Neutrophil (primary cell): ENCODE data around the gene PROSER3.

Experiments
- H3K27ac ChIP-seq: fragments of 200-600 bp; sonication (generic); 2 replicates; pipeline ENCODE4 v1.5.1; 2016; ENCODE audit warnings: mild to moderate bottlenecking, moderate library complexity
- H3K27me3 ChIP-seq: fragments of 200-600 bp; sonication (generic); 2 replicates; pipeline ENCODE4 v1.6.0; 2016; ENCODE audit warnings: mild to moderate bottlenecking
- H3K36me3 ChIP-seq: fragments of 200-600 bp; sonication (generic); 2 replicates; pipeline ENCODE4 v1.5.1; 2017
- H3K4me1 ChIP-seq, 2 experiments: fragments of 200-600 bp in 1 of 2; sonication (generic) in 1 of 2; 1 replicate in 1 of 2; 2 replicates in 1 of 2; pipeline versions ENCODE4 v1.5.1 to v1.6.1; 2013 to 2016; ENCODE audit warnings: low read depth in 1 of 2, low read length in 1 of 2, mild to moderate bottlenecking in 1 of 2, moderate library complexity in 1 of 2; ENCODE audit not compliant: control insufficient read depth in 1 of 2, insufficient read depth in 1 of 2
- H3K4me3 ChIP-seq, 2 experiments: fragments of 200-600 bp in 1 of 2; sonication (generic) in 1 of 2; 1 replicate in 1 of 2; 2 replicates in 1 of 2; pipeline ENCODE4 v1.5.1; 2013 to 2016; ENCODE audit warnings: low read depth in 1 of 2, low read length in 1 of 2, mild to moderate bottlenecking in 1 of 2, moderate library complexity in 1 of 2
- H3K9me3 ChIP-seq: fragments of 200-600 bp; sonication (generic); 2 replicates; pipeline ENCODE4 v1.5.1; 2016
- TF ChIP-seq, protein P1 (sequence below): fragments of 200-600 bp; sonication (generic); IDR thresholded peaks from 2 replicates; pipeline ENCODE4 v1.5.1; 2016; ENCODE audit warnings: antibody characterized with exemption

PROSER3 gene

DNA sequence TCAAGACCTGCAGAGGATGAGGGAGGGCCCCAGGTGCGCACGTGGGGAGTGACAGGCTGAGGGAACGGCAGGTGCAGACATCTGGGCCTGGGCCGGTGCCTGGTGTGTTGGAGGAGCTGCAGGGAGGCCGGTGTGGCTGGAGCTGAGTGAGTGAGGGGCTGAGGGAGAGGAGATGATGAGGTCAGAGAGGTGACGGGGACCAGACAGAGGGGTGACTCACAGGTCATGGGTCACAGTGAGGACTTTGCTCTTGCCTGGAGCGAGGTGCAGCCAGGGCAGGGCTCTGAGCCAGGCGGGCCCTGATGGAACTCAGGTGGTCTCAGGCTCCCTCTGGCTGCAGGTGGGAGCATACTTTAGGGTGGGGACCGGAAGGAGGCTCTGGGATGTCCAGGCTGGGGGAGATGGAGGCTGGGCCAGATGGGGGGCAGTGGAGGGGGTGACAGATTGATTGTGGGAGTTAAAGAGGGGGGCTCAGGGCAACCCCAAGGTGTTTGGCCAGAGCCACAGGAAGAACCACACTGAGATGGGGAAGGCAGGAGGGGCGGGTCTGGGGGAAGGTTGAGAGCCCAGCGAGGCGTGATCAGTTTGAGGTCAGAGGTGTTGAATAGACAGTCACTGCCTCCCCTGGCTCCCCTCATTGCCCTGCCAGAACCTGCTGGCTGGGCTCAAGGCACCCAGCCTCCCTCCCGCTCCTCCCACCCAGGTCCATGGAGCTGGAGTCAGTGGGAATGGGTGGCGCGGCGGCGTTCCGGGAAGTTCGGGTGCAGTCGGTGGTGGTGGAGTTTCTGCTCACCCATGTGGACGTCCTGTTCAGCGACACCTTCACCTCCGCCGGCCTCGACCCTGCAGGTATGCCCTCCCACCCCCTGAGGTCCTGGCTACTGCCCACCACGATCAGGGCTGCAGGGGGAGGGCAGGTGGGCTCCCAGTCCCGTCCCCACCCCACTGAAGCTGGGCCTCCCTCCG, 25.8 kb downstream of the PROSER3 start:
- Histone ChIP-seq H3K4me1 (no peaks in the 10 kb centered on the region), H3K4me3 (no peak overlapping the region), H3K27ac (no peak overlapping the region), H3K9me3 (no peaks in the 10 kb centered on the region), H3K36me3 (peaks cover 94% of the 10 kb centered on the region), H3K27me3 (no peaks in the 10 kb centered on the region)
- TF ChIP-seq, protein P1, sequence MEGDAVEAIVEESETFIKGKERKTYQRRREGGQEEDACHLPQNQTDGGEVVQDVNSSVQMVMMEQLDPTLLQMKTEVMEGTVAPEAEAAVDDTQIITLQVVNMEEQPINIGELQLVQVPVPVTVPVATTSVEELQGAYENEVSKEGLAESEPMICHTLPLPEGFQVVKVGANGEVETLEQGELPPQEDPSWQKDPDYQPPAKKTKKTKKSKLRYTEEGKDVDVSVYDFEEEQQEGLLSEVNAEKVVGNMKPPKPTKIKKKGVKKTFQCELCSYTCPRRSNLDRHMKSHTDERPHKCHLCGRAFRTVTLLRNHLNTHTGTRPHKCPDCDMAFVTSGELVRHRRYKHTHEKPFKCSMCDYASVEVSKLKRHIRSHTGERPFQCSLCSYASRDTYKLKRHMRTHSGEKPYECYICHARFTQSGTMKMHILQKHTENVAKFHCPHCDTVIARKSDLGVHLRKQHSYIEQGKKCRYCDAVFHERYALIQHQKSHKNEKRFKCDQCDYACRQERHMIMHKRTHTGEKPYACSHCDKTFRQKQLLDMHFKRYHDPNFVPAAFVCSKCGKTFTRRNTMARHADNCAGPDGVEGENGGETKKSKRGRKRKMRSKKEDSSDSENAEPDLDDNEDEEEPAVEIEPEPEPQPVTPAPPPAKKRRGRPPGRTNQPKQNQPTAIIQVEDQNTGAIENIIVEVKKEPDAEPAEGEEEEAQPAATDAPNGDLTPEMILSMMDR = no peak

DNA sequence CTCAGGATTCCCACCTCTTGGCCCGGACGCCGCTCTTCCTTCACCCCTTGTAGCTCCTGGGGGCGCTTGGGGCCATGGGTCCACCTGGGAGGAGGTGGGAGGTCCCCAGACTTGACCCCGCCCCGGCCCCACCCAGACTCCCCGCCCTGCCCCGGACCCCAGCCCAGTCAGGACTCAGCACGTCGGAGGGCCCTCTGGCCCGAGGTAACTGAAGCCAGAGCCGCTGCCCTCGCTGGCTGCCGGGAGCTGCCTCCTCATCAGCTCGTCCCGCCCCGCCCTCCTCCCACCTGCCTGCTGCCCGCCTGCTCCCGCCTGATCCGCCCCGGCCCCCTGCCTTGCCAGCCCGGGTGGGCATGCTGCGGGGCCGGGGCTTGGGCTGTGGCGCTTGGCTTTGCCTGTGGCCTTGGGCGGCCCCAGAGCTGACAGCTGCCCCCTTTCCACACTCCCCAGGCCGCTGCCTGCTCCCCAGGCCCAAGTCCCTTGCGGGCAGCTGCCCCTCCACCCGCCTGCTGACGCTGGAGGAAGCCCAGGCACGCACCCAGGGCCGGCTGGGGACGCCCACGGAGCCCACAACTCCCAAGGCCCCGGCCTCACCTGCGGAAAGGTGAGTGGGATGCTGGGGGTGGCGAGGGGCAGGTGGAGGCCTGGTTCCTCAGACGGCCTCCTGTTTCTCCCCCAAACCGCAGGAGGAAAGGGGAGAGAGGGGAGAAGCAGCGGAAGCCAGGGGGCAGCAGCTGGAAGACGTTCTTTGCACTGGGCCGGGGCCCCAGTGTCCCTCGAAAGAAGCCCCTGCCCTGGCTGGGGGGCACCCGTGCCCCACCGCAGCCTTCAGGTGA, 26.7 kb downstream of the PROSER3 start:
- H3K36me3 ChIP-seq = peaks cover 89% of the 10 kb centered on the region
- H3K27ac ChIP-seq = no peak overlapping the region
- TF ChIP-seq, protein P1 = no peak

DNA sequence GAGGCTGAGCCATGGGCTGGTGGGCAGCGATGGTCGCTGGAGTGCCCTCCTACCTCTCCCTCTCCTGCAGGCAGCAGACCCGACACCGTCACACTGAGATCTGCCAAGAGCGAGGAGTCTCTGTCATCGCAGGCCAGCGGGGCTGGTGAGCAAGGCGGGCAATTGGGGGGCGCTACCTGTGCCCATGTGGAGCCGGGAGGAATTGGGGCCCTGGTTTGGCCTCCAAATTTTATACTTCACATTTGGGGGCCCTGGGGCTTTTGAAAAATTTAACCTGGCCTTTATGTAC, 27.3 kb downstream of the PROSER3 start:
- H3K4me3 ChIP-seq = no peak overlapping the region
- no peaks in the 10 kb centered on the region for H3K9me3 ChIP-seq
- peaks cover 83% of the 10 kb centered on the region for H3K36me3 ChIP-seq
- H3K4me1 ChIP-seq = no peaks in the 10 kb centered on the region
- no peak overlapping the region for H3K27ac ChIP-seq
- TF ChIP-seq, protein P1 = no peak
- no peaks in the 10 kb centered on the region for H3K27me3 ChIP-seq

More for the DNA sequence above, 26.7 kb downstream of the PROSER3 start:
- Histone ChIP-seq H3K4me1 (no peaks in the 10 kb centered on the region), H3K9me3 (no peaks in the 10 kb centered on the region), H3K27me3 (no peaks in the 10 kb centered on the region), H3K4me3 (no peak overlapping the region)

DNA sequence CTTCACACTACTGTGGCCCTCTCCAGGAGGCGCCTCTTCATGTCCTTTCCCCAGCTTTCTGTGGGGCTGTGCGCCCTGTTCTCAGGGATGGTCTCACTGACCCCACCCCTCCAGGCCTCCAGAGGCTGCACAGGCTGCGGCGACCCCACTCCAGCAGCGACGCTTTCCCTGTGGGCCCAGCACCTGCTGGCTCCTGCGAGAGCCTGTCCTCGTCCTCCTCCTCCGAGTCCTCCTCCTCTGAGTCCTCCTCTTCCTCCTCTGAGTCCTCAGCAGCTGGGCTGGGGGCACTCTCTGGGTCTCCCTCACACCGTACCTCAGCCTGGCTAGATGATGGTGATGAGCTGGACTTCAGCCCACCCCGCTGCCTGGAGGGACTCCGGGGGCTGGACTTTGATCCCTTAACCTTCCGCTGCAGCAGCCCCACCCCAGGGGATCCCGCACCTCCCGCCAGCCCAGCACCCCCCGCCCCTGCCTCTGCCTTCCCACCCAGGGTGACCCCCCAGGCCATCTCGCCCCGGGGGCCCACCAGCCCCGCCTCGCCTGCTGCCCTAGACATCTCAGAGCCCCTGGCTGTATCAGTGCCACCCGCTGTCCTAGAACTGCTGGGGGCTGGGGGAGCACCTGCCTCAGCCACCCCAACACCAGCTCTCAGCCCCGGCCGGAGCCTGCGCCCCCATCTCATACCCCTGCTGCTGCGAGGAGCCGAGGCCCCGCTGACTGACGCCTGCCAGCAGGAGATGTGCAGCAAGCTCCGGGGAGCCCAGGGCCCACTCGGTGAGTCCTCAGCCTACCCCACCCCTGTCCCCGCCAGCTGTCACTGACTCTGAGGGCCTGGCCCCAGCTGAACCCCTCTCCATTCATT, 28.6 kb downstream of the PROSER3 start:
- Histone ChIP-seq H3K9me3 (no peaks in the 10 kb centered on the region), H3K4me3 (no peak overlapping the region), H3K27ac (no peak overlapping the region), H3K36me3 (peaks cover 71% of the 10 kb centered on the region), H3K27me3 (no peaks in the 10 kb centered on the region), H3K4me1 (no peaks in the 10 kb centered on the region)
- TF ChIP-seq, protein P1 = no peak

DNA sequence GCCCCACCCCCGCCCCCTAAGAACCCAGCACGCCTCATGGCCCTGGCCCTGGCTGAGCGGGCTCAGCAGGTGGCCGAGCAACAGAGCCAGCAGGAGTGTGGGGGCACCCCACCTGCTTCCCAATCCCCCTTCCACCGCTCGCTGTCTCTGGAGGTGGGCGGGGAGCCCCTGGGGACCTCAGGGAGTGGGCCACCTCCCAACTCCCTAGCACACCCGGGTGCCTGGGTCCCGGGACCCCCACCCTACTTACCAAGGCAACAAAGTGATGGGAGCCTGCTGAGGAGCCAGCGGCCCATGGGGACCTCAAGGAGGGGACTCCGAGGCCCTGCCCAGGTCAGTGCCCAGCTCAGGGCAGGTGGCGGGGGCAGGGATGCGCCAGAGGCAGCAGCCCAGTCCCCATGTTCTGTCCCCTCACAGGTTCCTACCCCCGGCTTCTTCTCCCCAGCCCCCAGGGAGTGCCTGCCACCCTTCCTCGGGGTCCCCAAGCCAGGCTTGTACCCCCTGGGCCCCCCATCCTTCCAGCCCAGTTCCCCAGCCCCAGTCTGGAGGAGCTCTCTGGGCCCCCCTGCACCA, 29.3 kb downstream of the PROSER3 start:
- TF ChIP-seq, protein P1 = no peak
- H3K36me3 ChIP-seq = peaks cover 63% of the 10 kb centered on the region
- H3K9me3 ChIP-seq = no peaks in the 10 kb centered on the region
- no peak overlapping the region for H3K4me3 ChIP-seq
- no peaks in the 10 kb centered on the region for H3K4me1 ChIP-seq
- no peaks in the 10 kb centered on the region for H3K27me3 ChIP-seq
- no peak overlapping the region for H3K27ac ChIP-seq
